ENCODE data around the gene KRTAP19-3. TPM values are rescaled to one million over a fixed set of nuclear protein-coding genes. Genes with fewer than 3 reads are reported as not detected.

Gene KRTAP19-3
- total RNA-seq (2022) (not detected in 2 replicates), Bru-seq, nascent RNA (not detected), BruChase-seq, experiment 1, labeled RNA remaining after a 2-hour chase (not detected), BruChase-seq, experiment 2, labeled RNA remaining after a 6-hour chase (not detected)
- long read RNA-seq: 0 reads

DNA sequence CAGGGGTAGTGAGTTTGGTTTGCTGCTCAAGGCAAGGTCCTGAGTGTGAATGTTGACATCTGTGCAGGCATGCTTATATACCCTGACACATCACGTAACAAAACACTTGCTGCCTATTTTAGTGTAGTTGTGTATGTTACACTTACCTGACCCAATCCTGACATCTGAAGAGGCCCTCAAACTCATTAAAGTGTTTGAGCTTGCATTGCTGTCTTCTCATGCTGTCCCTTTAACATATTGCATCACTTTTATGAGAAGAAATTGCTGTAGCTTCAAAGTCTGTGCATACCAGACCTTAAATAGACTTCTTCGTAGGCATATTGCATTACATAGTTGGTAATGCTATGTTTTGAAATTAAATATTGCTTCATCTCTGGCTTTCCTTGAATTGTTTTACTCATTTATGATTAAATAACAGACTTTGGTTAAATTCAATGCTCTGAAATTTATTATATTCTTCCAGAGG is at the start of gene KRTAP19-3:
Gene KRTAP19-3, minus strand, starts transcription at position 51 of the 466 bp plus-strand sequence. CDS start 56 bp downstream, outside the sequence.
- no peak for DNase-seq
- Mint-ChIP-seq H3K27me3 (ENCODE audit: insufficient read depth, unreplicated experiment) (no peaks in the 10 kb centered on the region), H3K27ac (ENCODE audit: unreplicated experiment) (no peak within 1 kb of the TSS), H3K4me1 (ENCODE audit: low read depth, unreplicated experiment) (no peaks in the 10 kb centered on the region), H3K4me3 (ENCODE audit: unreplicated experiment) (no peak within 1 kb of the TSS), H3K9me3 (ENCODE audit: unreplicated experiment) (no peaks in the 10 kb centered on the region), H3K36me3 (ENCODE audit: insufficient read depth, unreplicated experiment) (no peaks in the 10 kb centered on the region)
- Histone ChIP-seq H3K4me1 (no peaks in the 10 kb centered on the region), H3K9me3 (no peaks in the 10 kb centered on the region), H3K4me3 (ENCODE audit: low read depth, low read length) (no peak within 1 kb of the TSS), H3K36me3 (ENCODE audit: control insufficient read depth, insufficient read depth, low read length) (no peaks in the 10 kb centered on the region), H3K27me3 (replicated peaks; ENCODE audit: control insufficient read depth, insufficient read depth, low read length) (no peaks in the 10 kb centered on the region)
- BruUV-seq (replicated peaks): no TSS peak
- intact Hi-C loops (cut with micrococcal nuclease; ENCODE audit: unreplicated experiment): no loop called here
- POLR2A ChIA-PET: no interaction called here
- CTCF ChIA-PET: interaction anchor here (0.5 kb wide), 1 partner anchor 11 kb away, joined by 4 read pairs; no protein-coding TSS in a partner anchor
- no peak for TF ChIP-seq CTCF (IDR thresholded peaks at IDR 0.05; ENCODE audit: insufficient read depth in 1 of 2, low read depth in 1 of 2, low read length in 1 of 2, severe bottlenecking in 1 of 2, unreplicated experiment in 1 of 2)

DNA sequence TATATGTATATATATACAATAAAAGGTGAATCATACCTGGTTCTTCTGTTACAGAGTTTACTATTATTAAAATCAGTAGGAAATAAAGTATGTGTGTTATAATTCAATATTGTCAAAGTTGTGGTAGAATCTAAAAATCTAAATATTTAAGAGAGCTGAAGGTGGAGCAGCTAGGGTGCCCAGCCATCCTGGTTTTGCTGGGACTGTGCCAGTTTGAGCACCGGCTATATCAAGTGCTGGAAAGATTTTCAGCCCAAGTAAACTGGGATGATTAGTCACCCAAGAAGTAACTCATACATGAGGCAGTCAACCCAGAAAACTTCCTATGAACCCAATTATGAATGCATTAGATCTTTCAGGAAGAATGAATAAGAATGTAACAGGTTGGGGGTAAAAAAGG is 27.1 kb upstream of the KRTAP19-3 start:
- Mint-ChIP-seq H3K9me3 (ENCODE audit: unreplicated experiment) (no peaks in the 10 kb centered on the region), H3K27me3 (ENCODE audit: insufficient read depth, unreplicated experiment) (no peaks in the 10 kb centered on the region), H3K4me1 (ENCODE audit: low read depth, unreplicated experiment) (no peaks in the 10 kb centered on the region), H3K4me3 (ENCODE audit: unreplicated experiment) (no peak overlapping the region), H3K36me3 (ENCODE audit: insufficient read depth, unreplicated experiment) (no peaks in the 10 kb centered on the region), H3K27ac (ENCODE audit: unreplicated experiment) (no peak overlapping the region)
- no peak overlapping the region for H3K4me3 ChIP-seq (ENCODE audit: low read depth, low read length)
- no peaks in the 10 kb centered on the region for H3K36me3 ChIP-seq (ENCODE audit: control insufficient read depth, insufficient read depth, low read length)
- ChIA-PET CTCF (no interaction called here), POLR2A (no interaction called here)
- no peaks in the 10 kb centered on the region for H3K4me1 ChIP-seq
- BruUV-seq (replicated peaks): no TSS peak
- no peak for TF ChIP-seq CTCF (IDR thresholded peaks at IDR 0.05; ENCODE audit: insufficient read depth in 1 of 2, low read depth in 1 of 2, low read length in 1 of 2, severe bottlenecking in 1 of 2, unreplicated experiment in 1 of 2)
- no peaks in the 10 kb centered on the region for H3K9me3 ChIP-seq
- intact Hi-C loops (cut with micrococcal nuclease; ENCODE audit: unreplicated experiment): no loop called here
- no peak for DNase-seq
- H3K27me3 ChIP-seq (replicated peaks; ENCODE audit: control insufficient read depth, insufficient read depth, low read length): no peaks in the 10 kb centered on the region

- Histone ChIP-seq H3K4me1 (no peaks in the 10 kb centered on the region), H3K36me3 (ENCODE audit: control insufficient read depth, insufficient read depth, low read length) (no peaks in the 10 kb centered on the region), H3K4me3 (ENCODE audit: low read depth, low read length) (no peak overlapping the region), H3K27me3 (replicated peaks; ENCODE audit: control insufficient read depth, insufficient read depth, low read length) (no peaks in the 10 kb centered on the region), H3K9me3 (no peaks in the 10 kb centered on the region)
- no peaks in the 10 kb centered on the region for H3K9me3 Mint-ChIP-seq (ENCODE audit: unreplicated experiment)
- no peaks in the 10 kb centered on the region for H3K27me3 Mint-ChIP-seq (ENCODE audit: insufficient read depth, unreplicated experiment)
- CTCF ChIA-PET: no interaction called here
- no peaks in the 10 kb centered on the region for H3K4me1 Mint-ChIP-seq (ENCODE audit: low read depth, unreplicated experiment)
- intact Hi-C loops (cut with micrococcal nuclease; ENCODE audit: unreplicated experiment): no loop called here
- no peak for DNase-seq
- no peaks in the 10 kb centered on the region for H3K36me3 Mint-ChIP-seq (ENCODE audit: insufficient read depth, unreplicated experiment)
- no peak overlapping the region for H3K4me3 Mint-ChIP-seq (ENCODE audit: unreplicated experiment)
- no TSS peak for BruUV-seq (replicated peaks)
- TF ChIP-seq CTCF (IDR thresholded peaks at IDR 0.05; ENCODE audit: insufficient read depth in 1 of 2, low read depth in 1 of 2, low read length in 1 of 2, severe bottlenecking in 1 of 2, unreplicated experiment in 1 of 2): no peak
- POLR2A ChIA-PET: no interaction called here
- H3K27ac Mint-ChIP-seq (ENCODE audit: unreplicated experiment): no peak overlapping the region
These were observed 23.9 kb upstream of the KRTAP19-3 start for GRCh38 chr21:30515681-30516080.

All from Caco-2 (cell line).